Measurements from ENCODE around the gene IL1RAPL2. TPM values are rescaled to one million over a fixed set of nuclear protein-coding genes. Genes with fewer than 3 reads are reported as not detected.

The IL1RAPL2 gene
- total RNA-seq, 4 donors from 2014 or later: not detected

- no peak for DNase-seq
- no peaks in the 10 kb centered on the region for H3K36me3 ChIP-seq
- H3K27ac ChIP-seq: no peak overlapping the region
- no peak overlapping the region for H3K4me3 ChIP-seq
- no peaks in the 10 kb centered on the region for H3K4me1 ChIP-seq
- TF ChIP-seq POLR2A (IDR thresholded peaks at IDR 0.05): no peak
- no peak for TF ChIP-seq CTCF (IDR thresholded peaks at IDR 0.05)
- H3K9me3 ChIP-seq: no peaks in the 10 kb centered on the region
- no peaks in the 10 kb centered on the region for H3K27me3 ChIP-seq
Observed at GRCh38 chrX:105211066-105211575, 645.1 kb downstream of the IL1RAPL2 start.

GRCh38 chrX:105219454-105220401 lies 653.7 kb downstream of the IL1RAPL2 start:
- Histone ChIP-seq H3K4me1 (no peaks in the 10 kb centered on the region), H3K27ac (no peak overlapping the region), H3K4me3 (no peak overlapping the region), H3K36me3 (no peaks in the 10 kb centered on the region), H3K9me3 (no peaks in the 10 kb centered on the region), H3K27me3 (no peaks in the 10 kb centered on the region)
- DNase-seq: no peak
- TF ChIP-seq POLR2A (IDR thresholded peaks at IDR 0.05): no peak
- TF ChIP-seq CTCF (IDR thresholded peaks at IDR 0.05): no peak

GRCh38 chrX:105220636-105221035 lies 654.6 kb downstream of the IL1RAPL2 start, which contains the start of gene TEX13A:
TSS of gene TEX13A (minus strand) at chrX:105220694. CDS start at chrX:105220397, 297 bp downstream.
- no peak within 1 kb of the TSS for H3K4me3 ChIP-seq
- no peaks in the 10 kb centered on the region for H3K27me3 ChIP-seq

GRCh38 chrX:105221374-105221773 lies 655.4 kb downstream of the IL1RAPL2 start:
- no peaks in the 10 kb centered on the region for H3K36me3 ChIP-seq
- H3K4me3 ChIP-seq: no peak overlapping the region
- H3K27ac ChIP-seq: no peak overlapping the region
- TF ChIP-seq POLR2A (IDR thresholded peaks at IDR 0.05) (no peak), CTCF (IDR thresholded peaks at IDR 0.05) (no peak)
- H3K4me1 ChIP-seq: no peaks in the 10 kb centered on the region
- H3K27me3 ChIP-seq: no peaks in the 10 kb centered on the region
- DNase-seq: no peak
- H3K9me3 ChIP-seq: no peaks in the 10 kb centered on the region

More at GRCh38 chrX:105220636-105221035, 654.6 kb downstream of the IL1RAPL2 start, which contains the start of gene TEX13A:
- no peak for DNase-seq
- H3K36me3 ChIP-seq: no peaks in the 10 kb centered on the region
- H3K27ac ChIP-seq: no peak within 1 kb of the TSS
- H3K9me3 ChIP-seq: no peaks in the 10 kb centered on the region
- TF ChIP-seq POLR2A (IDR thresholded peaks at IDR 0.05): no peak
- TF ChIP-seq CTCF (IDR thresholded peaks at IDR 0.05): no peak
- H3K4me1 ChIP-seq: no peaks in the 10 kb centered on the region

GRCh38 chrX:105226499-105226898 lies 660.5 kb downstream of the IL1RAPL2 start:
- H3K27me3 ChIP-seq: no peaks in the 10 kb centered on the region
- no peaks in the 10 kb centered on the region for H3K9me3 ChIP-seq
- no peaks in the 10 kb centered on the region for H3K36me3 ChIP-seq
- H3K27ac ChIP-seq: no peak overlapping the region
- TF ChIP-seq POLR2A (IDR thresholded peaks at IDR 0.05): no peak
- no peak for TF ChIP-seq CTCF (IDR thresholded peaks at IDR 0.05)
- no peak for DNase-seq
- no peaks in the 10 kb centered on the region for H3K4me1 ChIP-seq
- no peak overlapping the region for H3K4me3 ChIP-seq
